Measurements from ENCODE around the gene SLC39A11.

DNA sequence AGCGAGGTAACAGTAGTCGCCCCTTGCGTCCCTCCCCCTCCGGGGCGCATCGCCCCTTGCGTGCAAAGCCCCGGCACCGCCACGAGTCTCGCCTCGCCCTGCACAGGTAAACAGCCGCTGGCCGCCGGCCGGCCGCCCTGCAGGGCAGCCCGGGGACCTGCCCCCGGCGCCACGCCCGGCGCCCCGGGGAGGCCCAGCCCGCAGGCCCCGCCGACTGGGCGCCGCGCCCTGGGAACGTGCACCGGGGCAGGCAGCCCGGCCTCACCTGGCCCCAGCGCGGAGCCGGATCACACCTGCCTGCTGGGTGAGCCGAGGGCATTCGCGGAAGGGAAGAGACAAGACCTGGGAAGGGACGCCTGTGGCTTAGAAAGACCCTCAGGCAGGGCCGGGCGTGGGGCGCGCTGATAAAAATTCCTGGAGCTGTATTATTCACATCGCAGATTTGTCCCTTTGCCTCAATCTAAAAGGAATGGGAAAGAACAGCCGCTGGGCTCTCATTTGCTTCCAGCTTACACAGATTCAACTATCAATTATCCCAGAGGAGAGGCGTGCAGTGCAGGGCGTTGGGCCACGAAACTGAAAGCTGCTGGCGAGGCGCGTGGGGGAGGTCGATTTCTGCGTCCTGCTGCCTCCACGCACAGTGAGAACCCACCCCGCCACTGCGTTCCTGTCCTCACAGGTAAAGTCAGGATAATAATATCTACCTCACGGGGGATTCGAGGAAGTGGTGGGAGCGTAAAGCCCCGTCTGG lies 451.9 kb downstream of the SLC39A11 start:
- TF ChIP-seq, protein P1, sequence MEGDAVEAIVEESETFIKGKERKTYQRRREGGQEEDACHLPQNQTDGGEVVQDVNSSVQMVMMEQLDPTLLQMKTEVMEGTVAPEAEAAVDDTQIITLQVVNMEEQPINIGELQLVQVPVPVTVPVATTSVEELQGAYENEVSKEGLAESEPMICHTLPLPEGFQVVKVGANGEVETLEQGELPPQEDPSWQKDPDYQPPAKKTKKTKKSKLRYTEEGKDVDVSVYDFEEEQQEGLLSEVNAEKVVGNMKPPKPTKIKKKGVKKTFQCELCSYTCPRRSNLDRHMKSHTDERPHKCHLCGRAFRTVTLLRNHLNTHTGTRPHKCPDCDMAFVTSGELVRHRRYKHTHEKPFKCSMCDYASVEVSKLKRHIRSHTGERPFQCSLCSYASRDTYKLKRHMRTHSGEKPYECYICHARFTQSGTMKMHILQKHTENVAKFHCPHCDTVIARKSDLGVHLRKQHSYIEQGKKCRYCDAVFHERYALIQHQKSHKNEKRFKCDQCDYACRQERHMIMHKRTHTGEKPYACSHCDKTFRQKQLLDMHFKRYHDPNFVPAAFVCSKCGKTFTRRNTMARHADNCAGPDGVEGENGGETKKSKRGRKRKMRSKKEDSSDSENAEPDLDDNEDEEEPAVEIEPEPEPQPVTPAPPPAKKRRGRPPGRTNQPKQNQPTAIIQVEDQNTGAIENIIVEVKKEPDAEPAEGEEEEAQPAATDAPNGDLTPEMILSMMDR (IDR thresholded peaks at IDR 0.05), result no peak
- TF ChIP-seq POLR2A (IDR thresholded peaks at IDR 0.05), result no peak

Measured in thyroid gland (tissue), 4 donors.